IMR-90 (cell line): ENCODE measurements around the gene SMIM41. TPM values are rescaled to one million over a fixed set of nuclear protein-coding genes. Genes with fewer than 3 reads are reported as not detected.

Experiments used
- ATAC-seq: fragments of 200-7000 bp; cut with Tn5 transposase; 2 replicates; pipeline ENCODE4 v1.9.1; 2020; ENCODE audit warnings: low read depth, mild to moderate bottlenecking, moderate library complexity
- BruUV-seq: library from RNA; stranded (reverse); fragments of 400-500 nt; replicated peaks from 2 replicates; lab custom pipeline; 2021; lab: Mats Ljungman, UMichigan
- CTCF ChIA-PET: fragments of 300-600 bp; formaldehyde crosslinking; extraction: SDS; loops from one replicate; lab custom pipeline; 2021; ENCODE audit warnings: antibody characterized with exemption; lab: Yijun Ruan, JAX
- POLR2A ChIA-PET: fragments of 300-600 bp; sonication (Branson Sonifier 250); formaldehyde crosslinking; loops from one replicate; lab custom pipeline; 2022; ENCODE audit warnings: antibody characterized with exemption; ENCODE audit not compliant: unreplicated experiment; lab: Charles Lee
- DNase-seq: peaks from one replicate; pipeline ENCODE4 v3.0.0; 2013
- H2AFZ ChIP-seq: replicated peaks from 2 replicates; pipeline ENCODE3; 2013; ENCODE audit warnings: low read length, mild to moderate bottlenecking; ENCODE audit not compliant: poor library complexity
- H2AK5ac ChIP-seq: 2 replicates; pipeline ENCODE4 v1.6.1; 2013; ENCODE audit warnings: low read depth, low read length, inconsistent platforms
- H2AK9ac ChIP-seq: replicated peaks from 2 replicates; pipeline ENCODE3; 2013; ENCODE audit warnings: mild to moderate bottlenecking, low read depth, low read length, moderate library complexity; ENCODE audit not compliant: poor library complexity
- H2BK120ac ChIP-seq: 2 replicates; pipeline ENCODE4 v1.6.1; 2013; ENCODE audit warnings: low read depth, low read length, inconsistent platforms
- H2BK15ac ChIP-seq: 3 replicates; pipeline ENCODE4 v1.6.1; 2013; ENCODE audit warnings: low read depth, low read length, inconsistent platforms
- H2BK20ac ChIP-seq: 2 replicates; pipeline ENCODE4 v1.6.1; 2013; ENCODE audit warnings: low read depth, mild to moderate bottlenecking, inconsistent platforms, low read length, moderate library complexity
- H2BK5ac ChIP-seq: 2 replicates; pipeline ENCODE4 v1.6.1; 2013; ENCODE audit warnings: mild to moderate bottlenecking, low read depth, low read length, inconsistent platforms; ENCODE audit not compliant: poor library complexity, severe bottlenecking
- H3K14ac ChIP-seq: replicated peaks from 2 replicates; pipeline ENCODE4 v1.6.1; 2013; ENCODE audit warnings: low read depth, low read length, inconsistent platforms
- H3K18ac ChIP-seq: 2 replicates; pipeline ENCODE4 v1.6.1; 2013; ENCODE audit warnings: low read depth, low read length, control low read depth
- H3K23ac ChIP-seq: 2 replicates; pipeline ENCODE4 v1.6.1; 2013; ENCODE audit warnings: low read depth, low read length, inconsistent platforms
- H3K27ac ChIP-seq: 2 replicates; pipeline ENCODE4 v1.5.1; 2013; ENCODE audit warnings: mild to moderate bottlenecking, control low read depth, low read length; ENCODE audit not compliant: insufficient read depth
- H3K27me3 ChIP-seq: 2 replicates; pipeline ENCODE4 v1.6.1; 2013; ENCODE audit warnings: low read length; ENCODE audit not compliant: control insufficient read depth, insufficient read depth
- H3K36me3 ChIP-seq: 2 replicates; pipeline ENCODE4 v1.6.1; 2013; ENCODE audit warnings: low read length, mixed read lengths; ENCODE audit not compliant: control insufficient read depth, insufficient read depth
- H3K4ac ChIP-seq: 2 replicates; pipeline ENCODE4 v1.6.1; 2013; ENCODE audit warnings: low read depth, low read length, inconsistent platforms
- H3K4me1 ChIP-seq: 2 replicates; pipeline ENCODE4 v1.6.1; 2013; ENCODE audit warnings: low read length, mixed read lengths; ENCODE audit not compliant: control insufficient read depth, insufficient read depth
- H3K4me2 ChIP-seq: 2 replicates; pipeline ENCODE4 v1.6.1; 2013; ENCODE audit warnings: low read depth, mild to moderate bottlenecking, control low read depth, low read length, moderate library complexity
- H3K4me3 ChIP-seq: 2 replicates; pipeline ENCODE4 v1.5.1; 2013; ENCODE audit warnings: low read depth, mild to moderate bottlenecking, control low read depth, low read length, moderate library complexity; ENCODE audit not compliant: insufficient read depth
- H3K56ac ChIP-seq: 2 replicates; pipeline ENCODE4 v1.6.1; 2013; ENCODE audit warnings: low read length, inconsistent platforms; ENCODE audit not compliant: insufficient read depth; ENCODE audit errors: extremely low read depth
- H3K79me1 ChIP-seq, 2 experiments: 2 replicates each; pipeline ENCODE4 v1.6.1; 2013; ENCODE audit warnings: low read length in 2 of 2, inconsistent platforms in 1 of 2, low read depth in 1 of 2
- H3K9ac ChIP-seq: 2 replicates; pipeline ENCODE4 v1.6.1; 2013; ENCODE audit warnings: low read depth, low read length, control low read depth
- H3K9me1 ChIP-seq: 2 replicates; pipeline ENCODE4 v1.6.1; 2013; ENCODE audit warnings: low read length, inconsistent platforms; ENCODE audit not compliant: insufficient read depth
- H3K9me3 ChIP-seq: 2 replicates; pipeline ENCODE4 v1.6.1; 2013; ENCODE audit warnings: low read length; ENCODE audit not compliant: control insufficient read depth, insufficient read depth
- H4K20me1 ChIP-seq: 2 replicates; pipeline ENCODE4 v1.6.1; 2013; ENCODE audit warnings: low read length, inconsistent platforms; ENCODE audit not compliant: insufficient read depth
- H4K5ac ChIP-seq: 2 replicates; pipeline ENCODE4 v1.6.1; 2013; ENCODE audit warnings: mild to moderate bottlenecking, low read depth, low read length, control low read depth
- H4K8ac ChIP-seq, 2 experiments: 2 replicates each; pipeline ENCODE4 v1.6.1; 2013; ENCODE audit warnings: low read depth in 2 of 2, low read length in 2 of 2, control low read depth in 1 of 2, inconsistent platforms in 1 of 2
- H4K91ac ChIP-seq: 2 replicates; pipeline ENCODE4 v1.6.1; 2013; ENCODE audit warnings: low read depth, low read length, inconsistent platforms; ENCODE audit not compliant: insufficient read depth
- CEBPB ChIP-seq: IDR thresholded peaks from 2 replicates; pipeline ENCODE4 v1.6.1; 2012; ENCODE audit warnings: low read depth, low read length, improper control_type of control experiment
- CTCF ChIP-seq: conservative IDR thresholded peaks from 2 replicates; pipeline ENCODE4 v1.5.1; 2012; ENCODE audit warnings: mild to moderate bottlenecking, low read depth, low read length, improper control_type of control experiment
- ELK1 ChIP-seq: fragments of 150-350 bp; IDR thresholded peaks from 2 replicates; pipeline ENCODE4 v1.6.1; 2016; ENCODE audit warnings: low read depth, mild to moderate bottlenecking, low read length, moderate library complexity, borderline replicate concordance
- MAZ ChIP-seq: IDR thresholded peaks from 2 replicates; pipeline ENCODE4 v1.6.1; 2012; ENCODE audit warnings: low read depth, mild to moderate bottlenecking, low read length, improper control_type of control experiment, moderate library complexity, borderline replicate concordance
- POLR2A ChIP-seq: IDR thresholded peaks from 2 replicates; pipeline ENCODE4 v1.6.1; 2012; ENCODE audit warnings: mild to moderate bottlenecking, low read depth, low read length
- RCOR1 ChIP-seq: IDR thresholded peaks from 2 replicates; pipeline ENCODE4 v1.6.1; 2012; ENCODE audit warnings: mild to moderate bottlenecking, low read length, improper control_type of control experiment; ENCODE audit not compliant: insufficient replicate concordance
- RFX5 ChIP-seq: IDR thresholded peaks from 2 replicates; pipeline ENCODE4 v1.8.0; 2012; ENCODE audit warnings: low read depth, mild to moderate bottlenecking, low read length, moderate library complexity
- WGBS, 2 experiments: methylation state at CpG; one replicate each; pipeline versions ENCODE4 v1.1.5 to v1.1.7; 2013; ENCODE audit warnings: missing lambda C conversion rate in 2 of 2; ENCODE audit not compliant: insufficient read length in 1 of 2; ENCODE audit errors: extremely low coverage in 2 of 2; 5-methylcytosine and 5-hydroxymethylcytosine counted together
- dilution Hi-C: fragments of 300-500 bp; cut with HindIII; formaldehyde crosslinking; loops from one replicate; pipeline ENCODE4 v1.14.3; 2018; ENCODE audit warnings: low sequenced_read_pairs; ENCODE audit not compliant: unreplicated experiment
- in situ Hi-C: fragments of 300-500 bp; cut with MboI; formaldehyde crosslinking; loops from 3 replicates; pipeline ENCODE4 v1.14.3; 2019; ENCODE audit warnings: low sequenced_read_pairs, inconsistent platforms, mixed read lengths
- intact Hi-C: fragments of 100-400 bp; cut with micrococcal nuclease; formaldehyde crosslinking; loops from 2 replicates; pipeline ENCODE4 v1.10.0; 2022
- polyA plus RNA-seq, 3 experiments: library from polyadenylated mRNA; depleted of rRNA; stranded (reverse); fragments of >200 nt; gene quantifications; 2 replicates each; pipeline ENCODE4 v1.2.3, GENCODE V29; 2012; ENCODE audit warnings: low replicate concordance in 1 of 3
- total RNA-seq: library from RNA; depleted of rRNA; stranded (reverse); fragments of >200 nt; gene quantifications from 2 replicates; pipeline ENCODE4 v1.2.3, GENCODE V29; 2012

Gene SMIM41
- total and polyA plus RNA-seq, 2 of the 4 experiments (the other 2 are of a cell fraction), result not detected

DNA sequence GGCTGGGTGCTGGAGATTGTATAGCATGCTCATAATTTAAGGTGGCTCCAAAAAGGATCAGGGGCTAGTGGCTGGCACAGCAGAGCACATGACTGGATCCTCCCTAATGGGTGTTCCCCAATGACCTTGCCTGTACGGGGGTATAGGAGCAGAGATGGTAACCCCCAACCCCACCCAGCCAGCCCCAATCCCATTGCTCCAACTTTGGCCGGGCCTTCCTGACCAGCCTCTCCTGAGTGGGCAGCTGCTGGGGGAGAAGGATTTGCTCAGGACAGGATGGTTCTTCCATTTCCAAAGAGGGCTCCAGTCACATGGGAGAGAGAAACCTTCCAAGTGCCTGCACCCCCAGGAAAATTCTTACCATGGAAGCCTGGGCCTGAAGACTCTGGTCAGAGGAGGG, 43.6 kb upstream of the SMIM41 start:
- peaks cover 22% of the 10 kb centered on the region for H3K9me1 ChIP-seq
- H3K4ac ChIP-seq, result no peak overlapping the region
- no peak overlapping the region for H4K91ac ChIP-seq
- H2AK9ac ChIP-seq, result no peak overlapping the region
- no peak overlapping the region for H3K9ac ChIP-seq
- intact Hi-C loops, result no loop called here
- no peak overlapping the region for H2AFZ ChIP-seq
- peaks cover 8% of the 10 kb centered on the region for H3K4me1 ChIP-seq
- no peak overlapping the region for H2BK20ac ChIP-seq
- H2BK5ac ChIP-seq, result no peak overlapping the region
- H2BK120ac ChIP-seq, result no peak overlapping the region
- H3K79me1 ChIP-seq, result peaks cover 13 to 44% of the 10 kb centered on the region in 2 experiments; a peak in 3 of 4 replicates
- no peak overlapping the region for H3K18ac ChIP-seq
- no peak overlapping the region for H2BK15ac ChIP-seq
- H3K27ac ChIP-seq, result no peak overlapping the region
- H2AK5ac ChIP-seq, result peak overlapping the region; percentile 36; the same call in 1 of the 2 replicates
- H3K36me3 ChIP-seq, result no peaks in the 10 kb centered on the region
- H3K4me3 ChIP-seq, result no peak overlapping the region
- DNase-seq (no peak), ATAC-seq (no peak)
- POLR2A ChIA-PET, result no interaction called here
- H3K14ac ChIP-seq, result no peak overlapping the region
- in situ Hi-C loops, result no loop called here
- no peaks in the 10 kb centered on the region for H3K27me3 ChIP-seq
- no peak for TF ChIP-seq CEBPB
- TF ChIP-seq RFX5, result no peak
- no peak for TF ChIP-seq CTCF
- no peak for TF ChIP-seq RCOR1
- no peak for TF ChIP-seq MAZ
- peak; percentile 60; the same call in 1 of the 2 replicates for TF ChIP-seq POLR2A
- TF ChIP-seq ELK1, result no peak
- peaks cover 26% of the 10 kb centered on the region for H4K20me1 ChIP-seq
- no peak overlapping the region for H4K5ac ChIP-seq
- no peak overlapping the region; the same call in 1 of the 2 replicates for H3K23ac ChIP-seq
- dilution Hi-C loops, result no loop called here
- H4K8ac ChIP-seq, result no peak overlapping the region
- CTCF ChIA-PET, result interaction anchor here (1.8 kb wide), 1 partner anchor 10 kb away, joined by 7 read pairs; no protein-coding TSS in a partner anchor
- no peaks in the 10 kb centered on the region for H3K9me3 ChIP-seq
- no TSS peak for BruUV-seq
- H3K56ac ChIP-seq, result no peak overlapping the region
- no peak overlapping the region for H3K4me2 ChIP-seq
- no CpG with 5 or more reads among the region's 2 CpGs for WGBS, 2 experiments
